ENCODE results near the gene VSIG10. TPM values are rescaled to one million over a fixed set of nuclear protein-coding genes. Genes with fewer than 3 reads are reported as not detected.

The VSIG10 gene
- total RNA-seq, 2 experiments from 2014 or later = 9.2 to 9.8 TPM

GRCh38 chr12:118109088-118109487 lies 5.3 kb upstream of the VSIG10 start:
- no peak overlapping the region for H2AFZ ChIP-seq (ENCODE audit: low read length)
- no peak for TF ChIP-seq EZH2phosphoT487 (IDR thresholded peaks at IDR 0.05; ENCODE audit: borderline replicate concordance, low read depth, low read length)
- no peak for TF ChIP-seq CTCF (conservative IDR thresholded peaks at IDR 0.05; ENCODE audit: low read length)
- no peaks in the 10 kb centered on the region for H3K36me3 ChIP-seq (ENCODE audit: insufficient read depth, low read length)
- intact Hi-C loops (cut with micrococcal nuclease; ENCODE audit: unreplicated experiment) = no loop called here
- H4K20me1 ChIP-seq (ENCODE audit: insufficient read depth, low read length) = no peaks in the 10 kb centered on the region
- DNase-seq (ENCODE audit: low spot score) = no peak
- no peak overlapping the region for H3K4me2 ChIP-seq (ENCODE audit: low read length)
- ChIA-PET CTCF (ENCODE audit: unreplicated experiment) (no interaction called here), POLR2A (no interaction called here)
- no peaks in the 10 kb centered on the region for H3K9me2 ChIP-seq (ENCODE audit: insufficient read depth, low read length)
- no peaks in the 10 kb centered on the region for H3K9me3 ChIP-seq (ENCODE audit: low read length)
- H3K79me2 ChIP-seq (ENCODE audit: insufficient read depth, low read depth, low read length) = no peaks in the 10 kb centered on the region
- no TSS peak for BruUV-seq (replicated peaks)
- H3K4me1 ChIP-seq (ENCODE audit: insufficient read depth, low read length, poor library complexity, severe bottlenecking) = no peaks in the 10 kb centered on the region
- no peak overlapping the region for H3K27ac ChIP-seq (ENCODE audit: low read depth, low read length, poor library complexity, severe bottlenecking)
- no peak overlapping the region for H3K4me3 ChIP-seq (ENCODE audit: low read depth, low read length, poor library complexity, severe bottlenecking)

- Histone ChIP-seq H3K4me1 (ENCODE audit: insufficient read depth, low read length, poor library complexity, severe bottlenecking) (no peaks in the 10 kb centered on the region), H3K79me2 (ENCODE audit: insufficient read depth, low read depth, low read length) (no peaks in the 10 kb centered on the region), H4K20me1 (ENCODE audit: insufficient read depth, low read length) (no peaks in the 10 kb centered on the region), H2AFZ (ENCODE audit: low read length) (no peak overlapping the region), H3K4me2 (ENCODE audit: low read length) (no peak overlapping the region), H3K9me3 (ENCODE audit: low read length) (no peaks in the 10 kb centered on the region), H3K4me3 (ENCODE audit: low read depth, low read length, poor library complexity, severe bottlenecking) (no peak overlapping the region), H3K27ac (ENCODE audit: low read depth, low read length, poor library complexity, severe bottlenecking) (no peak overlapping the region), H3K9me2 (ENCODE audit: insufficient read depth, low read length) (no peaks in the 10 kb centered on the region), H3K36me3 (ENCODE audit: insufficient read depth, low read length) (no peaks in the 10 kb centered on the region)
- TF ChIP-seq EZH2phosphoT487 (IDR thresholded peaks at IDR 0.05; ENCODE audit: borderline replicate concordance, low read depth, low read length) (no peak), CTCF (conservative IDR thresholded peaks at IDR 0.05; ENCODE audit: low read length) (no peak)
- ChIA-PET CTCF (ENCODE audit: unreplicated experiment) (no interaction called here), POLR2A (no interaction called here)
- intact Hi-C loops (cut with micrococcal nuclease; ENCODE audit: unreplicated experiment) = no loop called here
- DNase-seq (ENCODE audit: low spot score) = no peak
- BruUV-seq (replicated peaks) = no TSS peak
These were observed 3.9 kb upstream of the VSIG10 start for GRCh38 chr12:118107694-118108093.

- H4K20me1 ChIP-seq (ENCODE audit: insufficient read depth, low read length) = no peaks in the 10 kb centered on the region
- BruUV-seq (replicated peaks) = no TSS peak
- no peak overlapping the region for H3K4me3 ChIP-seq (ENCODE audit: low read depth, low read length, poor library complexity, severe bottlenecking)
- no peak for DNase-seq (ENCODE audit: low spot score)
- no peak for TF ChIP-seq CTCF (conservative IDR thresholded peaks at IDR 0.05; ENCODE audit: low read length)
- no peak for TF ChIP-seq EZH2phosphoT487 (IDR thresholded peaks at IDR 0.05; ENCODE audit: borderline replicate concordance, low read depth, low read length)
- H3K4me2 ChIP-seq (ENCODE audit: low read length) = no peak overlapping the region
- CTCF ChIA-PET (ENCODE audit: unreplicated experiment) = no interaction called here
- no peak overlapping the region for H3K27ac ChIP-seq (ENCODE audit: low read depth, low read length, poor library complexity, severe bottlenecking)
- H3K9me2 ChIP-seq (ENCODE audit: insufficient read depth, low read length) = no peaks in the 10 kb centered on the region
- no peak overlapping the region for H2AFZ ChIP-seq (ENCODE audit: low read length)
- H3K79me2 ChIP-seq (ENCODE audit: insufficient read depth, low read depth, low read length) = no peaks in the 10 kb centered on the region
- no peaks in the 10 kb centered on the region for H3K9me3 ChIP-seq (ENCODE audit: low read length)
- H3K4me1 ChIP-seq (ENCODE audit: insufficient read depth, low read length, poor library complexity, severe bottlenecking) = no peaks in the 10 kb centered on the region
- POLR2A ChIA-PET = no interaction called here
- intact Hi-C loops (cut with micrococcal nuclease; ENCODE audit: unreplicated experiment) = no loop called here
- no peaks in the 10 kb centered on the region for H3K36me3 ChIP-seq (ENCODE audit: insufficient read depth, low read length)
These were observed 3.2 kb upstream of the VSIG10 start for GRCh38 chr12:118107011-118107410.
